ENCODE data around the gene NGDN.

- no peak for TF ChIP-seq CTCF (IDR thresholded peaks at IDR 0.05; ENCODE audit: insufficient read depth, low read length)
- TF ChIP-seq POLR2AphosphoS5 (IDR thresholded peaks at IDR 0.05; ENCODE audit: low read depth): no peak
- no peak for TF ChIP-seq GABPA (IDR thresholded peaks at IDR 0.05; ENCODE audit: low read depth)
- no peak for TF ChIP-seq REST (IDR thresholded peaks at IDR 0.05; ENCODE audit: insufficient replicate concordance, low read depth)
These were observed 26.7 kb upstream of the NGDN start for GRCh38 chr14:23442721-23443356.

Data from HL-60 (cell line).